Upper lobe of left lung (tissue), 6 donors: ENCODE data around the gene RGPD6. TPM values are rescaled to one million over a fixed set of nuclear protein-coding genes. Genes with fewer than 3 reads are reported as not detected.
A peak's percentile ranks its signal among the peaks of the same experiment; 100 is the strongest.
"Not testable (repeated sequence)": the region's sequence is repeated elsewhere in the genome, so short reads cannot be mapped to it uniquely, and the experiment has no call there.

ENCODE experiments used
- ATAC-seq, 2 donors: fragments of 200-7000 bp; cut with Tn5 transposase; one replicate each; pipeline ENCODE4 v1.9.1; 2022; ENCODE audit warnings: mild to moderate bottlenecking in 2 of 2, moderate library complexity in 2 of 2; ENCODE audit not compliant: low FRiP score in 2 of 2
- DNase-seq, 2 donors: peaks; one replicate each; pipeline ENCODE4 v3.0.0-alpha.2; 2019 to 2020
- H3K27ac ChIP-seq, 4 donors: fragments of 200-600 bp; sonication (generic); one replicate each; pipeline ENCODE4 v1.5.1; 2016 to 2019
- H3K27me3 ChIP-seq, 4 donors: fragments of 200-600 bp; sonication (generic); one replicate each; pipeline ENCODE4 v1.5.1; 2017 to 2019
- H3K36me3 ChIP-seq, 4 donors: fragments of 200-600 bp; sonication (generic); one replicate each; pipeline ENCODE4 v1.5.1; 2016 to 2019
- H3K4me1 ChIP-seq, 4 donors: fragments of 200-600 bp; sonication (generic); one replicate each; pipeline ENCODE4 v1.5.1; 2018 to 2019
- H3K4me3 ChIP-seq, 4 donors: fragments of 200-600 bp; sonication (generic); one replicate each; pipeline ENCODE4 v1.5.1; 2017 to 2019; ENCODE audit warnings: mild to moderate bottlenecking in 2 of 4, moderate library complexity in 1 of 4
- H3K9me3 ChIP-seq, 4 donors: fragments of 200-600 bp; sonication (generic); one replicate each; pipeline ENCODE4 v1.5.1; 2018 to 2019
- WGBS, 2 donors: methylation state at CpG; one replicate each; pipeline ENCODE4 v1.1.5; 2017 to 2018; 5-methylcytosine and 5-hydroxymethylcytosine counted together
- total RNA-seq, 6 donors: library from RNA; depleted of rRNA in 4 of 6; stranded (reverse); fragments of >200 nt in 4 of 6; gene quantifications; one replicate each; pipeline versions ENCODE4 v1.1.0 to v1.2.1, GENCODE V29; 2016 to 2021
- donor health status: DM: no; HTN: no; CAD: no; lungs with moderate emphysema.
- donor health status: DM: no; HTN: yes; CAD: no; lungs with severe emphysema.

RGPD6 gene
- total RNA-seq, result 100 to 1,000 TPM in 1 of 6 donors, 10 to 100 TPM in 4, 1 to 10 TPM in 1; 8.4 to 101 (median 59.6) TPM

- not testable (repeated sequence) for H3K4me1 ChIP-seq, H3K36me3 ChIP-seq, H3K4me3 ChIP-seq, H3K27me3 ChIP-seq, H3K27ac ChIP-seq, H3K9me3 ChIP-seq
- DNase-seq (peak in 1 of 2 donors; percentile 44), ATAC-seq (peak; percentile 100)
- no CpG with 5 or more reads among the region's 70 CpGs for whole genome bisulfite sequencing, 2 donors
These were observed at the start of gene RGPD6 for GRCh38 chr2:110576763-110577416. Gene RGPD6 (minus strand): TSS chr2:110577222. CDS start chr2:110577024, 198 bp downstream.

- DNase-seq, H3K4me3 ChIP-seq, H3K27me3 ChIP-seq, H3K9me3 ChIP-seq, H3K36me3 ChIP-seq, H3K4me1 ChIP-seq, H3K27ac ChIP-seq: not testable (repeated sequence)
- peak in 1 of 2 donors; percentile 65 for ATAC-seq
- 59 to 91% methylated on average over 2 of the region's 9 CpGs for WGBS, 2 donors
These were observed 42.4 kb upstream of the RGPD6 start for GRCh38 chr2:110619326-110619939.

- DNase-seq, H3K9me3 ChIP-seq, H3K4me1 ChIP-seq, H3K27ac ChIP-seq, H3K36me3 ChIP-seq, H3K4me3 ChIP-seq, H3K27me3 ChIP-seq: not testable (repeated sequence)
- ATAC-seq, result peak in 1 of 2 donors; percentile 3
- WGBS, 2 donors, result no CpG with 5 or more reads among the region's 1 CpG
These were observed 36.9 kb upstream of the RGPD6 start for GRCh38 chr2:110613927-110614326.

GRCh38 chr2:110610613-110611250, 33.7 kb upstream of the RGPD6 start:
- no CpG with 5 or more reads among the region's 94 CpGs for WGBS, 2 donors
- not testable (repeated sequence) for H3K36me3 ChIP-seq, H3K4me1 ChIP-seq, H3K9me3 ChIP-seq, H3K27me3 ChIP-seq, H3K27ac ChIP-seq
- ATAC-seq (peak in 1 of 2 donors; percentile 30), DNase-seq (peak; percentile 21 to 87)
- H3K4me3 ChIP-seq, result peak overlapping the region in 3 of 4 donors; percentile 19 to 35 (median 27)

GRCh38 chr2:110609843-110610612, 33.0 kb upstream of the RGPD6 start:
- DNase-seq (peak in 1 of 2 donors; percentile 62), ATAC-seq (peak; percentile 20 to 36)
- not testable (repeated sequence) for H3K9me3 ChIP-seq, H3K36me3 ChIP-seq, H3K27ac ChIP-seq, H3K27me3 ChIP-seq, H3K4me1 ChIP-seq
- WGBS, 2 donors, result no CpG with 5 or more reads among the region's 45 CpGs
- H3K4me3 ChIP-seq, result peak overlapping the region in 3 of 4 donors; percentile 19 to 35 (median 27)

GRCh38 chr2:110608788-110609502, 31.9 kb upstream of the RGPD6 start:
- WGBS, 2 donors, result no CpG with 5 or more reads among the region's 8 CpGs
- H3K4me1 ChIP-seq, H3K36me3 ChIP-seq, H3K27me3 ChIP-seq, H3K27ac ChIP-seq, DNase-seq, ATAC-seq, H3K9me3 ChIP-seq, H3K4me3 ChIP-seq: not testable (repeated sequence)

- H3K27me3 ChIP-seq, H3K9me3 ChIP-seq, H3K4me1 ChIP-seq, H3K27ac ChIP-seq, ATAC-seq, H3K36me3 ChIP-seq, H3K4me3 ChIP-seq: not testable (repeated sequence)
- DNase-seq, result peak in 1 of 2 donors; percentile 39
- WGBS, 2 donors, result 65 to 87% methylated on average over 4 to 6 of the region's 12 CpGs
These were observed 28.0 kb upstream of the RGPD6 start for GRCh38 chr2:110605057-110605456.

- not testable (repeated sequence) for H3K36me3 ChIP-seq, H3K27me3 ChIP-seq
- 67% methylated on average over 1 of the region's 8 CpGs; no CpG with 5 or more reads in 1 of the 2 donors for WGBS, 2 donors
These were observed 27.0 kb upstream of the RGPD6 start for GRCh38 chr2:110603917-110604591.

GRCh38 chr2:110602139-110602538, 25.1 kb upstream of the RGPD6 start:
- H3K4me1 ChIP-seq, H3K9me3 ChIP-seq, ATAC-seq, DNase-seq, H3K27me3 ChIP-seq, H3K4me3 ChIP-seq, H3K27ac ChIP-seq, H3K36me3 ChIP-seq: not testable (repeated sequence)
- WGBS, 2 donors, result 98% methylated on average over 6 of the region's 9 CpGs; no CpG with 5 or more reads in 1 of the 2 donors

More at GRCh38 chr2:110603917-110604591, 27.0 kb upstream of the RGPD6 start:
- H3K4me1 ChIP-seq, H3K27ac ChIP-seq, ATAC-seq, H3K4me3 ChIP-seq, DNase-seq, H3K9me3 ChIP-seq: not testable (repeated sequence)

GRCh38 chr2:110591973-110592372, 15.0 kb upstream of the RGPD6 start:
- H3K4me1 ChIP-seq, H3K36me3 ChIP-seq, H3K9me3 ChIP-seq, H3K4me3 ChIP-seq, DNase-seq, H3K27me3 ChIP-seq, ATAC-seq, H3K27ac ChIP-seq: not testable (repeated sequence)
- no CpG with 5 or more reads among the region's 2 CpGs for WGBS, 2 donors

- ATAC-seq, result peak in 1 of 2 donors; percentile 31
- not testable (repeated sequence) for H3K27me3 ChIP-seq, H3K4me3 ChIP-seq, H3K9me3 ChIP-seq, DNase-seq, H3K36me3 ChIP-seq, H3K27ac ChIP-seq, H3K4me1 ChIP-seq
- no CpG with 5 or more reads among the region's 15 CpGs for WGBS, 2 donors
These were observed 12.8 kb upstream of the RGPD6 start for GRCh38 chr2:110589677-110590330.
